HepG2 (cell line): ENCODE results near the gene TPPP3. TPM values are rescaled to one million over a fixed set of nuclear protein-coding genes. Genes with fewer than 3 reads are reported as not detected.
A peak's percentile ranks its signal among the peaks of the same experiment; 100 is the strongest.

Experiments used
- HES4 ChIP-seq: sonication (generic); formaldehyde crosslinking; IDR thresholded peaks from 2 replicates; pipeline ENCODE4 v1.9.0; 2021; ENCODE audit warnings: mild to moderate bottlenecking, missing genetic modification reagents, borderline replicate concordance
- SIX4 ChIP-seq: sonication (generic); formaldehyde crosslinking; IDR thresholded peaks from 2 replicates; pipeline ENCODE4 v1.4.0; 2020; ENCODE audit warnings: missing genetic modification reagents
- SP5 ChIP-seq: IDR thresholded peaks from 2 replicates; pipeline ENCODE4 v1.6.1; 2016; ENCODE audit warnings: low read depth, borderline replicate concordance
- ZNF124 ChIP-seq: sonication (generic); formaldehyde crosslinking; IDR thresholded peaks from 2 replicates; pipeline ENCODE4 v1.4.0; 2020; ENCODE audit warnings: missing genetic modification reagents
- ZNF331 ChIP-seq: sonication (generic); formaldehyde crosslinking; IDR thresholded peaks from 2 replicates; pipeline ENCODE4 v1.4.0; 2020; ENCODE audit warnings: missing genetic modification reagents
- ZNF83 ChIP-seq: sonication (generic); formaldehyde crosslinking; IDR thresholded peaks from 2 replicates; pipeline ENCODE4 v1.4.0; 2020; ENCODE audit warnings: missing genetic modification reagents, mild to moderate bottlenecking, borderline replicate concordance
- ZSCAN21 ChIP-seq: sonication (generic); formaldehyde crosslinking; IDR thresholded peaks from 2 replicates; pipeline ENCODE4 v1.8.0; 2022; ENCODE audit warnings: mild to moderate bottlenecking, missing genetic modification reagents, moderate library complexity, borderline replicate concordance
- polyA plus RNA-seq, 8 experiments: library from polyadenylated mRNA; depleted of rRNA in 3 of 8; stranded (reverse) in 7 of 8; unstranded in 1 of 8; fragments of >200 nt; fragmentation: Illumina TruSeq in 4 of 8; extraction: Trizol in 4 of 8; gene quantifications; 2 replicates each; pipeline versions ENCODE4 v1.2.1 to v1.2.3, GENCODE V29; 2011 to 2016; ENCODE audit warnings: low read depth in 4 of 8, missing spikeins in 1 of 8, mixed read lengths in 1 of 8; ENCODE audit not compliant: insufficient read depth in 1 of 8
- total RNA-seq, 5 experiments: library from RNA; depleted of rRNA; stranded (reverse); fragments of >200 nt; fragmentation: Illumina TruSeq; extraction: Trizol; gene quantifications; 2 replicates each; pipeline ENCODE4 v1.2.3, GENCODE V29; 2016; ENCODE audit warnings: low read depth in 1 of 5
- TF ChIP-seq, protein P1 (sequence below): IDR thresholded peaks from 2 replicates; pipeline ENCODE4 v1.6.1; 2016; ENCODE audit warnings: missing compliant biosample characterization, missing genetic modification reagents, borderline replicate concordance
- TF ChIP-seq, protein P2 (sequence below): sonication (generic); formaldehyde crosslinking; IDR thresholded peaks from 2 replicates; pipeline ENCODE4 v1.9.0; 2021; ENCODE audit warnings: mild to moderate bottlenecking, missing genetic modification reagents
- TF ChIP-seq, protein P3 (sequence below): sonication (generic); formaldehyde crosslinking; IDR thresholded peaks from 2 replicates; pipeline ENCODE4 v1.5.0; 2020; ENCODE audit warnings: missing genetic modification reagents
- TF ChIP-seq, protein P4 (sequence below): sonication (generic); formaldehyde crosslinking; IDR thresholded peaks from one replicate; pipeline ENCODE4 v1.5.1; 2020; ENCODE audit warnings: mild to moderate bottlenecking, missing genetic modification reagents; ENCODE audit errors: not compliant biosample characterization

The TPPP3 gene
- total and polyA plus RNA-seq, 2 of the 13 experiments (the other 11 are each of a cell fraction or from before 2014, with no cell fraction given), result 0.16 to 0.44 TPM

DNA sequence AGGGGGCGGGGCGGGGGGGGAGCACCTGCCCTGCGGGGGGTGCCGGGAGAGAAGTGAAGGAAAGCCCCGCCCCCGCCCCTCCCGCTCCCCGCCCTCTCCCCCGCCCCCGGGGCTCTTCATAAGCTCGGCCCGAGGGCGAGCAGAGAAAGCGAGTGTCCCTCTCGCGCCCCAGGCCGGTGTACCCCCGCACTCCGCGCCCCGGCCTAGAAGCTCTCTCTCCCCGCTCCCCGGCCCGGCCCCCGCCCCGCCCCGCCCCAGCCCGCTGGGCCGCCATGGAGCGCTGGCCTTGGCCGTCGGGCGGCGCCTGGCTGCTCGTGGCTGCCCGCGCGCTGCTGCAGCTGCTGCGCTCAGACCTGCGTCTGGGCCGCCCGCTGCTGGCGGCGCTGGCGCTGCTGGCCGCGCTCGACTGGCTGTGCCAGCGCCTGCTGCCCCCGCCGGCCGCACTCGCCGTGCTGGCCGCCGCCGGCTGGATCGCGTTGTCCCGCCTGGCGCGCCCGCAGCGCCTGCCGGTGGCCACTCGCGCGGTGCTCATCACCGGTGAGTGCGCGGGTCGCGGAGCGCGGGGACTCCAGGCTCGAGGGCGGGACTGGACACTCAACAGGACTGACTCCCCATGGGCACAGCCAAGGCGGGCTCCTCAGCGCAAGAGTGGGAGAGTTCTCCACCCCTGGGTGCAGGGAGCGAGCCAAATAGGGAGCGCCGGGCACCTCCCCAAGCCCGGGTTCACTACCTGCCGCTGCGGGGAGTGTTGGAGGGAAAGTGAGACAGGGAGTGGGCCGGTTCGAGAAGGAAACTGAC lies 37.9 kb upstream of the TPPP3 start, which contains the start of gene HSD11B2 (continued):
- TF ChIP-seq SIX4 (no peak), ZNF331 (no peak), SP5 (CRISPR knock-in tag) (no peak), ZSCAN21 (CRISPR knock-in tag) (no peak), HES4 (CRISPR knock-in tag) (peak; percentile 63; the same call in 1 of the 2 replicates), ZNF124 (CRISPR knock-in tag) (no peak), ZNF83 (CRISPR knock-in tag) (no peak)
- TF ChIP-seq, protein P1, sequence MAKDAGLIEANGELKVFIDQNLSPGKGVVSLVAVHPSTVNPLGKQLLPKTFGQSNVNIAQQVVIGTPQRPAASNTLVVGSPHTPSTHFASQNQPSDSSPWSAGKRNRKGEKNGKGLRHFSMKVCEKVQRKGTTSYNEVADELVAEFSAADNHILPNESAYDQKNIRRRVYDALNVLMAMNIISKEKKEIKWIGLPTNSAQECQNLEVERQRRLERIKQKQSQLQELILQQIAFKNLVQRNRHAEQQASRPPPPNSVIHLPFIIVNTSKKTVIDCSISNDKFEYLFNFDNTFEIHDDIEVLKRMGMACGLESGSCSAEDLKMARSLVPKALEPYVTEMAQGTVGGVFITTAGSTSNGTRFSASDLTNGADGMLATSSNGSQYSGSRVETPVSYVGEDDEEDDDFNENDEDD (CRISPR knock-in tag), result 0 out of 2 replicates have a peak, but pooled peaks have one; percentile 40
- TF ChIP-seq, protein P2, sequence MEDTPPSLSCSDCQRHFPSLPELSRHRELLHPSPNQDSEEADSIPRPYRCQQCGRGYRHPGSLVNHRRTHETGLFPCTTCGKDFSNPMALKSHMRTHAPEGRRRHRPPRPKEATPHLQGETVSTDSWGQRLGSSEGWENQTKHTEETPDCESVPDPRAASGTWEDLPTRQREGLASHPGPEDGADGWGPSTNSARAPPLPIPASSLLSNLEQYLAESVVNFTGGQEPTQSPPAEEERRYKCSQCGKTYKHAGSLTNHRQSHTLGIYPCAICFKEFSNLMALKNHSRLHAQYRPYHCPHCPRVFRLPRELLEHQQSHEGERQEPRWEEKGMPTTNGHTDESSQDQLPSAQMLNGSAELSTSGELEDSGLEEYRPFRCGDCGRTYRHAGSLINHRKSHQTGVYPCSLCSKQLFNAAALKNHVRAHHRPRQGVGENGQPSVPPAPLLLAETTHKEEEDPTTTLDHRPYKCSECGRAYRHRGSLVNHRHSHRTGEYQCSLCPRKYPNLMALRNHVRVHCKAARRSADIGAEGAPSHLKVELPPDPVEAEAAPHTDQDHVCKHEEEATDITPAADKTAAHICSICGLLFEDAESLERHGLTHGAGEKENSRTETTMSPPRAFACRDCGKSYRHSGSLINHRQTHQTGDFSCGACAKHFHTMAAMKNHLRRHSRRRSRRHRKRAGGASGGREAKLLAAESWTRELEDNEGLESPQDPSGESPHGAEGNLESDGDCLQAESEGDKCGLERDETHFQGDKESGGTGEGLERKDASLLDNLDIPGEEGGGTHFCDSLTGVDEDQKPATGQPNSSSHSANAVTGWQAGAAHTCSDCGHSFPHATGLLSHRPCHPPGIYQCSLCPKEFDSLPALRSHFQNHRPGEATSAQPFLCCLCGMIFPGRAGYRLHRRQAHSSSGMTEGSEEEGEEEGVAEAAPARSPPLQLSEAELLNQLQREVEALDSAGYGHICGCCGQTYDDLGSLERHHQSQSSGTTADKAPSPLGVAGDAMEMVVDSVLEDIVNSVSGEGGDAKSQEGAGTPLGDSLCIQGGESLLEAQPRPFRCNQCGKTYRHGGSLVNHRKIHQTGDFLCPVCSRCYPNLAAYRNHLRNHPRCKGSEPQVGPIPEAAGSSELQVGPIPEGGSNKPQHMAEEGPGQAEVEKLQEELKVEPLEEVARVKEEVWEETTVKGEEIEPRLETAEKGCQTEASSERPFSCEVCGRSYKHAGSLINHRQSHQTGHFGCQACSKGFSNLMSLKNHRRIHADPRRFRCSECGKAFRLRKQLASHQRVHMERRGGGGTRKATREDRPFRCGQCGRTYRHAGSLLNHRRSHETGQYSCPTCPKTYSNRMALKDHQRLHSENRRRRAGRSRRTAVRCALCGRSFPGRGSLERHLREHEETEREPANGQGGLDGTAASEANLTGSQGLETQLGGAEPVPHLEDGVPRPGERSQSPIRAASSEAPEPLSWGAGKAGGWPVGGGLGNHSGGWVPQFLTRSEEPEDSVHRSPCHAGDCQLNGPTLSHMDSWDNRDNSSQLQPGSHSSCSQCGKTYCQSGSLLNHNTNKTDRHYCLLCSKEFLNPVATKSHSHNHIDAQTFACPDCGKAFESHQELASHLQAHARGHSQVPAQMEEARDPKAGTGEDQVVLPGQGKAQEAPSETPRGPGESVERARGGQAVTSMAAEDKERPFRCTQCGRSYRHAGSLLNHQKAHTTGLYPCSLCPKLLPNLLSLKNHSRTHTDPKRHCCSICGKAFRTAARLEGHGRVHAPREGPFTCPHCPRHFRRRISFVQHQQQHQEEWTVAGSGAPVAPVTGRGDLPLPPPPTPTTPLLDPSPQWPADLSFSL (CRISPR knock-in tag), result no peak
- TF ChIP-seq, protein P3, sequence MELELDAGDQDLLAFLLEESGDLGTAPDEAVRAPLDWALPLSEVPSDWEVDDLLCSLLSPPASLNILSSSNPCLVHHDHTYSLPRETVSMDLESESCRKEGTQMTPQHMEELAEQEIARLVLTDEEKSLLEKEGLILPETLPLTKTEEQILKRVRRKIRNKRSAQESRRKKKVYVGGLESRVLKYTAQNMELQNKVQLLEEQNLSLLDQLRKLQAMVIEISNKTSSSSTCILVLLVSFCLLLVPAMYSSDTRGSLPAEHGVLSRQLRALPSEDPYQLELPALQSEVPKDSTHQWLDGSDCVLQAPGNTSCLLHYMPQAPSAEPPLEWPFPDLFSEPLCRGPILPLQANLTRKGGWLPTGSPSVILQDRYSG (CRISPR knock-in tag), result no peak
- TF ChIP-seq, protein P4, sequence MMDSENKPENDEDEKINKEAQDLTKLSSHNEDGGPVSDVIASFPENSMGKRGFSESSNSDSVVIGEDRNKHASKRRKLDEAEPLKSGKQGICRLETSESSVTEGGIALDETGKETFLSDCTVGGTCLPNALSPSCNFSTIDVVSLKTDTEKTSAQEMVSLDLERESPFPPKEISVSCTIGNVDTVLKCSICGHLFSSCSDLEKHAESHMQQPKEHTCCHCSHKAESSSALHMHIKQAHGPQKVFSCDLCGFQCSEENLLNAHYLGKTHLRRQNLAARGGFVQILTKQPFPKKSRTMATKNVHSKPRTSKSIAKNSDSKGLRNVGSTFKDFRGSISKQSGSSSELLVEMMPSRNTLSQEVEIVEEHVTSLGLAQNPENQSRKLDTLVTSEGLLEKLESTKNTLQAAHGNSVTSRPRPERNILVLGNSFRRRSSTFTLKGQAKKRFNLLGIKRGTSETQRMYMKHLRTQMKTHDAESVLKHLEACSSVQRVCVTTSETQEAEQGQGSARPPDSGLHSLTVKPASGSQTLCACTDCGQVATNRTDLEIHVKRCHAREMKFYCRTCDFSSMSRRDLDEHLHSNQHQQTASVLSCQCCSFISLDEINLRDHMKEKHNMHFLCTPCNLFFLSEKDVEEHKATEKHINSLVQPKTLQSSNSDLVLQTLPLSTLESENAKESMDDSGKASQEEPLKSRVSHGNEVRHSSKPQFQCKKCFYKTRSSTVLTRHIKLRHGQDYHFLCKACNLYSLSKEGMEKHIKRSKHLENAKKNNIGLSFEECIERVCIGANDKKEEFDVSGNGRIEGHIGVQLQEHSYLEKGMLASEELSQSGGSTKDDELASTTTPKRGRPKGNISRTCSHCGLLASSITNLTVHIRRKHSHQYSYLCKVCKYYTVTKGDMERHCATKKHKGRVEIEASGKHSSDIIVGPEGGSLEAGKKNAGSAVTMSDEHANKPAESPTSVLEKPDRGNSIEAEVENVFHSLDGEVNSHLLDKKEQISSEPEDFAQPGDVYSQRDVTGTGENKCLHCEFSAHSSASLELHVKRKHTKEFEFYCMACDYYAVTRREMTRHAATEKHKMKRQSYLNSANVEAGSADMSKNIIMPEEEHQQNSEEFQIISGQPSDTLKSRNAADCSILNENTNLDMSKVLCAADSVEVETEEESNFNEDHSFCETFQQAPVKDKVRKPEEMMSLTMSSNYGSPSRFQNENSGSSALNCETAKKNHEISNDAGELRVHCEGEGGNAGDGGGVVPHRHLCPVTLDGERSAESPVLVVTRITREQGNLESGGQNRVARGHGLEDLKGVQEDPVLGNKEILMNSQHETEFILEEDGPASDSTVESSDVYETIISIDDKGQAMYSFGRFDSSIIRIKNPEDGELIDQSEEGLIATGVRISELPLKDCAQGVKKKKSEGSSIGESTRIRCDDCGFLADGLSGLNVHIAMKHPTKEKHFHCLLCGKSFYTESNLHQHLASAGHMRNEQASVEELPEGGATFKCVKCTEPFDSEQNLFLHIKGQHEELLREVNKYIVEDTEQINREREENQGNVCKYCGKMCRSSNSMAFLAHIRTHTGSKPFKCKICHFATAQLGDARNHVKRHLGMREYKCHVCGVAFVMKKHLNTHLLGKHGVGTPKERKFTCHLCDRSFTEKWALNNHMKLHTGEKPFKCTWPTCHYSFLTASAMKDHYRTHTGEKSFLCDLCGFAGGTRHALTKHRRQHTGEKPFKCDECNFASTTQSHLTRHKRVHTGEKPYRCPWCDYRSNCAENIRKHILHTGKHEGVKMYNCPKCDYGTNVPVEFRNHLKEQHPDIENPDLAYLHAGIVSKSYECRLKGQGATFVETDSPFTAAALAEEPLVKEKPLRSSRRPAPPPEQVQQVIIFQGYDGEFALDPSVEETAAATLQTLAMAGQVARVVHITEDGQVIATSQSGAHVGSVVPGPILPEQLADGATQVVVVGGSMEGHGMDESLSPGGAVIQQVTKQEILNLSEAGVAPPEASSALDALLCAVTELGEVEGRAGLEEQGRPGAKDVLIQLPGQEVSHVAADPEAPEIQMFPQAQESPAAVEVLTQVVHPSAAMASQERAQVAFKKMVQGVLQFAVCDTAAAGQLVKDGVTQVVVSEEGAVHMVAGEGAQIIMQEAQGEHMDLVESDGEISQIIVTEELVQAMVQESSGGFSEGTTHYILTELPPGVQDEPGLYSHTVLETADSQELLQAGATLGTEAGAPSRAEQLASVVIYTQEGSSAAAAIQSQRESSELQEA (CRISPR knock-in tag), result no peak
